ENCODE measurements around the gene SRBD1.

GRCh38 chr2:45643543-45644542 lies 32.8 kb upstream of the SRBD1 start:
- TF ChIP-seq CTCF (IDR thresholded peaks at IDR 0.05; ENCODE audit: poor library complexity, severe bottlenecking), result peak; percentile 98
- TF ChIP-seq, protein P1, sequence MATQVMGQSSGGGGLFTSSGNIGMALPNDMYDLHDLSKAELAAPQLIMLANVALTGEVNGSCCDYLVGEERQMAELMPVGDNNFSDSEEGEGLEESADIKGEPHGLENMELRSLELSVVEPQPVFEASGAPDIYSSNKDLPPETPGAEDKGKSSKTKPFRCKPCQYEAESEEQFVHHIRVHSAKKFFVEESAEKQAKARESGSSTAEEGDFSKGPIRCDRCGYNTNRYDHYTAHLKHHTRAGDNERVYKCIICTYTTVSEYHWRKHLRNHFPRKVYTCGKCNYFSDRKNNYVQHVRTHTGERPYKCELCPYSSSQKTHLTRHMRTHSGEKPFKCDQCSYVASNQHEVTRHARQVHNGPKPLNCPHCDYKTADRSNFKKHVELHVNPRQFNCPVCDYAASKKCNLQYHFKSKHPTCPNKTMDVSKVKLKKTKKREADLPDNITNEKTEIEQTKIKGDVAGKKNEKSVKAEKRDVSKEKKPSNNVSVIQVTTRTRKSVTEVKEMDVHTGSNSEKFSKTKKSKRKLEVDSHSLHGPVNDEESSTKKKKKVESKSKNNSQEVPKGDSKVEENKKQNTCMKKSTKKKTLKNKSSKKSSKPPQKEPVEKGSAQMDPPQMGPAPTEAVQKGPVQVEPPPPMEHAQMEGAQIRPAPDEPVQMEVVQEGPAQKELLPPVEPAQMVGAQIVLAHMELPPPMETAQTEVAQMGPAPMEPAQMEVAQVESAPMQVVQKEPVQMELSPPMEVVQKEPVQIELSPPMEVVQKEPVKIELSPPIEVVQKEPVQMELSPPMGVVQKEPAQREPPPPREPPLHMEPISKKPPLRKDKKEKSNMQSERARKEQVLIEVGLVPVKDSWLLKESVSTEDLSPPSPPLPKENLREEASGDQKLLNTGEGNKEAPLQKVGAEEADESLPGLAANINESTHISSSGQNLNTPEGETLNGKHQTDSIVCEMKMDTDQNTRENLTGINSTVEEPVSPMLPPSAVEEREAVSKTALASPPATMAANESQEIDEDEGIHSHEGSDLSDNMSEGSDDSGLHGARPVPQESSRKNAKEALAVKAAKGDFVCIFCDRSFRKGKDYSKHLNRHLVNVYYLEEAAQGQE (IDR thresholded peaks at IDR 0.05; ENCODE audit: borderline replicate concordance), result no peak
- TF ChIP-seq TAF1 (IDR thresholded peaks at IDR 0.05; ENCODE audit: low read depth), result no peak
- no peak for TF ChIP-seq POLR2AphosphoS5 (IDR thresholded peaks at IDR 0.05)
- no peak for TF ChIP-seq EZH2 (IDR thresholded peaks at IDR 0.05; ENCODE audit: borderline replicate concordance, insufficient read depth, low read length, poor library complexity, severe bottlenecking)
- TF ChIP-seq EP300 (conservative IDR thresholded peaks at IDR 0.05; ENCODE audit: poor library complexity, severe bottlenecking), result peak; percentile 8

Data from neural cell (in vitro differentiated cells).